Jurkat, Clone E6-1 (cell line): Measurements from ENCODE around the gene DNAJC3.
"Not testable (repeated sequence)": the region's sequence is repeated elsewhere in the genome, so short reads cannot be mapped to it uniquely, and the experiment has no call there.

Experiments used
- DNase-seq: peaks from one replicate; pipeline ENCODE4 v3.0.0-alpha.2; 2011; ENCODE audit warnings: low read depth, low spot score
- H3K4me3 ChIP-seq: 2 replicates; pipeline ENCODE4 v1.5.1; 2011; ENCODE audit warnings: mild to moderate bottlenecking, low read length, control low read depth, moderate library complexity

DNAJC3 gene

GRCh38 chr13:95660981-95661581 is 15.9 kb upstream of the DNAJC3 start:
- DNase-seq, result peak; percentile 35
- no peak overlapping the region for H3K4me3 ChIP-seq

- not testable (repeated sequence) for DNase-seq, H3K4me3 ChIP-seq
These were observed 9.7 kb upstream of the DNAJC3 start for GRCh38 chr13:95667235-95667634.

- no peak for DNase-seq
- H3K4me3 ChIP-seq, result no peak overlapping the region
These were observed 5.3 kb upstream of the DNAJC3 start for GRCh38 chr13:95671597-95671996.

- DNase-seq, result no peak
- peak overlapping the region; percentile 80 for H3K4me3 ChIP-seq
These were observed 706 bp upstream of the DNAJC3 start for GRCh38 chr13:95676105-95676761.

GRCh38 chr13:95677564-95678266 is 776 bp downstream of the DNAJC3 start:
- no peak for DNase-seq
- H3K4me3 ChIP-seq, result peak overlapping the region; percentile 67

GRCh38 chr13:95678967-95679366 is 2.0 kb downstream of the DNAJC3 start:
- H3K4me3 ChIP-seq, result no peak overlapping the region
- no peak for DNase-seq

GRCh38 chr13:95679722-95680121 is 2.8 kb downstream of the DNAJC3 start:
- no peak overlapping the region for H3K4me3 ChIP-seq
- DNase-seq, result no peak

- no peak for DNase-seq
- no peak overlapping the region for H3K4me3 ChIP-seq
These were observed 7.5 kb downstream of the DNAJC3 start for GRCh38 chr13:95684418-95684817.

- not testable (repeated sequence) for DNase-seq
These were observed 8.0 kb downstream of the DNAJC3 start for GRCh38 chr13:95684960-95685359.

GRCh38 chr13:95689582-95689926 is 12.6 kb downstream of the DNAJC3 start:
- no peak for DNase-seq
- H3K4me3 ChIP-seq, result no peak overlapping the region

More at GRCh38 chr13:95684960-95685359, 8.0 kb downstream of the DNAJC3 start:
- not testable (repeated sequence) for H3K4me3 ChIP-seq

GRCh38 chr13:95690986-95691385 is 14.0 kb downstream of the DNAJC3 start:
- DNase-seq, H3K4me3 ChIP-seq: not testable (repeated sequence)

- DNase-seq, result no peak
- no peak overlapping the region for H3K4me3 ChIP-seq
These were observed 20.2 kb downstream of the DNAJC3 start for GRCh38 chr13:95697052-95697680.

GRCh38 chr13:95698047-95698749 is 21.3 kb downstream of the DNAJC3 start:
- H3K4me3 ChIP-seq, result no peak overlapping the region
- no peak for DNase-seq

- DNase-seq, result no peak
- H3K4me3 ChIP-seq, result no peak overlapping the region
These were observed 26.6 kb downstream of the DNAJC3 start for GRCh38 chr13:95703576-95703975.

GRCh38 chr13:95704510-95704909 is 27.6 kb downstream of the DNAJC3 start:
- no peak for DNase-seq
- no peak overlapping the region for H3K4me3 ChIP-seq

- H3K4me3 ChIP-seq, result no peak overlapping the region
- no peak for DNase-seq
These were observed 29.4 kb downstream of the DNAJC3 start for GRCh38 chr13:95706356-95706755.

GRCh38 chr13:95707035-95707434 is 30.1 kb downstream of the DNAJC3 start:
- no peak overlapping the region for H3K4me3 ChIP-seq

GRCh38 chr13:95707442-95708390 is 30.8 kb downstream of the DNAJC3 start:
- no peak for DNase-seq
- no peak overlapping the region for H3K4me3 ChIP-seq

More at GRCh38 chr13:95707035-95707434, 30.1 kb downstream of the DNAJC3 start:
- DNase-seq, result no peak
